ENCODE data around the gene DHRS3. TPM values are rescaled to one million over a fixed set of nuclear protein-coding genes. Genes with fewer than 3 reads are reported as not detected.

The DHRS3 gene
- total and polyA plus RNA-seq, 8 donors = 15.1 to 103 (median 58.2) TPM

DNA sequence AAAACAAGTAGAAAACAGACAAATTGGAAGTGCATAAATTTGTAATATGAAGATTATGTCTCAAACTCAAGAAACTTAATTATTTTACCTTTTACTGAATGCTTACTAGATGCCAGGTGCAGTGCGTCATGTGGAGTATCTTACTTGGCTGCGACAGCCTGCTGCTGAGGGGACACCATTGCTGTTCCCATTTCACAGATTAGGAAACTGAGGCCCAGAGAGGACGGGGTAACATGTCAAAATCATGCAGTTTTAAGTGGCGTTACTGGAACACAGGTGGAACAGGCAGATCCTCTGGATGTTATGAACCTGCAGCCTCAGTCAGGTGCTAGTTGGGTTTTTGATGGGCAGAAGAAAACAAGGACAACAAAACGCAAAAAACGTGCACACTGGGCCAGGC lies 7.3 kb upstream of the DHRS3 start:
- TF ChIP-seq POLR2AphosphoS5 (IDR thresholded peaks at IDR 0.05) = no peak
- TF ChIP-seq EP300 (IDR thresholded peaks at IDR 0.05) = no peak
- TF ChIP-seq, protein P1, sequence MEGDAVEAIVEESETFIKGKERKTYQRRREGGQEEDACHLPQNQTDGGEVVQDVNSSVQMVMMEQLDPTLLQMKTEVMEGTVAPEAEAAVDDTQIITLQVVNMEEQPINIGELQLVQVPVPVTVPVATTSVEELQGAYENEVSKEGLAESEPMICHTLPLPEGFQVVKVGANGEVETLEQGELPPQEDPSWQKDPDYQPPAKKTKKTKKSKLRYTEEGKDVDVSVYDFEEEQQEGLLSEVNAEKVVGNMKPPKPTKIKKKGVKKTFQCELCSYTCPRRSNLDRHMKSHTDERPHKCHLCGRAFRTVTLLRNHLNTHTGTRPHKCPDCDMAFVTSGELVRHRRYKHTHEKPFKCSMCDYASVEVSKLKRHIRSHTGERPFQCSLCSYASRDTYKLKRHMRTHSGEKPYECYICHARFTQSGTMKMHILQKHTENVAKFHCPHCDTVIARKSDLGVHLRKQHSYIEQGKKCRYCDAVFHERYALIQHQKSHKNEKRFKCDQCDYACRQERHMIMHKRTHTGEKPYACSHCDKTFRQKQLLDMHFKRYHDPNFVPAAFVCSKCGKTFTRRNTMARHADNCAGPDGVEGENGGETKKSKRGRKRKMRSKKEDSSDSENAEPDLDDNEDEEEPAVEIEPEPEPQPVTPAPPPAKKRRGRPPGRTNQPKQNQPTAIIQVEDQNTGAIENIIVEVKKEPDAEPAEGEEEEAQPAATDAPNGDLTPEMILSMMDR (IDR thresholded peaks at IDR 0.05) = no peak
- TF ChIP-seq POLR2A (IDR thresholded peaks at IDR 0.05) = no peak
- Histone ChIP-seq H3K4me3 (no peak overlapping the region), H3K9me3 (no peaks in the 10 kb centered on the region), H3K36me3 (no peaks in the 10 kb centered on the region), H3K27ac (no peak overlapping the region), H3K4me1 (peaks cover 21 to 40% (median 28%) of the 10 kb centered on the region in 4 donors), H3K27me3 (no peaks in the 10 kb centered on the region)
- 88 to 92% (median 90%) methylated on average over 6 of the region's 6 CpGs for WGBS, 5 donors
- intact Hi-C loops (cut with DNase I; ENCODE audit: low total_unique reads) = loop anchor here (10.0 kb wide), 1 partner anchor 310 kb away; no protein-coding TSS in a partner anchor
- no peak for DNase-seq

DNA sequence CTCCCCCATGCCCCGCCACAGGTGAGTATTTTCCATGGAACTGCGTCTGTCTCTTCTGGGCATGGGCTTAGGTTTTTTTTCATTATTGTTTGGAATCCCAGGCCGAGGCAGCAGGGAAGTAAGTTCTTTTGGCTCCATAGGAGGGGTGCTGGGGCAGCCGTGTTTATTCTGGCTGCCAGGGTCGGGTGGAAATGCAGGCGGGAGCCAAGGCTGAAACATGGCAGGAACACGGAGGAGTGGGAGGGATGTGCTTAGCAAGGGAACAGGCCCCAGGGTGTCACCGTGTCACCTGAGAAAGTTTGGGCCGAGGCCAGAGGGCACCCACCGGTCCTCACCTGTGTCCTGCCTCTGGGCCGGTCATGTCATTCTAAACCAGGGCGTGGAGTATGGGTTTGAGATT lies 4.5 kb upstream of the DHRS3 start:
- Histone ChIP-seq H3K36me3 (no peaks in the 10 kb centered on the region), H3K4me1 (peaks cover 31 to 58% (median 50%) of the 10 kb centered on the region in 4 donors), H3K27me3 (no peaks in the 10 kb centered on the region), H3K4me3 (no peak overlapping the region), H3K9me3 (no peaks in the 10 kb centered on the region), H3K27ac (peak overlapping the region; percentile 59 to 98 (median 75))
- 34 to 57% (median 35%) methylated on average over 12 of the region's 12 CpGs for WGBS, 5 donors
- peak in 1 of 2 donors; percentile 76 for DNase-seq
- intact Hi-C loops (cut with DNase I; ENCODE audit: low total_unique reads) = loop anchor here (10.0 kb wide), 1 partner anchor 308 kb away; no protein-coding TSS in a partner anchor
- TF ChIP-seq EP300 (IDR thresholded peaks at IDR 0.05) (no peak), POLR2AphosphoS5 (IDR thresholded peaks at IDR 0.05) (no peak), POLR2A (IDR thresholded peaks at IDR 0.05) (no peak)
- TF ChIP-seq, protein P1 (IDR thresholded peaks at IDR 0.05) = no peak

DNA sequence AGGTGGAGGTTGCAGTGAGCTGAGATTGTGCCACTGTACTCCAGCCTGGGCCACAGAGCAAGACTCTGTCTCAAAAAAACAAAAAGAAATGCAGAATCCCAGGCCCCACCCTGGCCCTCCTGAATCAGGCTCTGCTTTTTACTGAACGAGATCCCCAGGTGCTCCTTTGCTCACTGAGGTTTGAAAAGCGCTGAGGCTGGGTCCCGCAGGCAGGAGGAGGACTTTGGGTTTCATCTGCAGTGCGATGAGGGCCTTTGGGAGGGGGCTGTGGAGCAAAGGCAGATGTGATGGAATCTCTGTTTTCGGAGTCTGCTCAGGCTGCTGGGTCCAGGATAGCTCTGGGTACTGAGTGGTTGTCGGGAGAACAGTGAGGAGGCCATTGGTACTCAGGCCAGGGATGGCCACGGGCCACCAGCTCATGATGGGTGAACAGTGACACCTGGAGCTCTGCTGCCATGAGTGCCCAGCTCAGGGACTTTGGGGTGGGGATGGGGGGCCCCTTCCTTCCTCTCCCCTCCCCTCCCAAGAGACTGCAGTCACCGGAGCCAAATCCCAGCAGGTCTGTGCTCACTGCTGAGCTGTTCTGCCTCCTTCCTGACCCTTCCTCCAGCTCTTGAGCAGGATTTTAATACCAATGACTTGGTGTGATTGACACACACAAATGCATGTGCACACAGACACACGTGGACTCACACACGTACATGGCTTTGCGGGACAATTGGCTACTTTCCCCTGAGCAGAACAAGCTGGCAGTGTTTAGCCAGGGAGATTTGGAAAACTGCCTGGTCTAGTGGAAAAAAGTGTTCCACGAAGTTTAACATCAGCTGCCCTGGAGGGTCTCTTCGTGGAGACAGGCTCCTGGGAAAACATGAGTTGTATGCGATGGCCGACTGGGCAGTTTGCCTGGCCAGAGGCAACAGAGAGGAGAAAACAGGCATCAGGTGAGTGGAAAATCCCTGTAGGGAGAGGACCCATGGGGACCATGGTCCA lies 3.6 kb upstream of the DHRS3 start:
- peaks cover 0 to 6% (median 0%) of the 10 kb centered on the region in 3 donors for H3K27me3 ChIP-seq
- peak overlapping the region; percentile 59 to 98 (median 75) for H3K27ac ChIP-seq
- H3K9me3 ChIP-seq = no peaks in the 10 kb centered on the region
- H3K36me3 ChIP-seq = no peaks in the 10 kb centered on the region
- peaks cover 31 to 58% (median 54%) of the 10 kb centered on the region in 4 donors for H3K4me1 ChIP-seq
- WGBS, 5 donors = 50 to 63% (median 55%) methylated on average over 14 to 15 of the region's 15 CpGs
- DNase-seq = peak; percentile 57 to 77
- intact Hi-C loops (cut with DNase I; ENCODE audit: low total_unique reads) = loop anchor here (10.0 kb wide), 1 partner anchor 307 kb away; no protein-coding TSS in a partner anchor
- TF ChIP-seq POLR2A (IDR thresholded peaks at IDR 0.05) = no peak
- TF ChIP-seq POLR2AphosphoS5 (IDR thresholded peaks at IDR 0.05) = peak in 2 of 3 donors; percentile 9 to 94
- no peak overlapping the region for H3K4me3 ChIP-seq

DNA sequence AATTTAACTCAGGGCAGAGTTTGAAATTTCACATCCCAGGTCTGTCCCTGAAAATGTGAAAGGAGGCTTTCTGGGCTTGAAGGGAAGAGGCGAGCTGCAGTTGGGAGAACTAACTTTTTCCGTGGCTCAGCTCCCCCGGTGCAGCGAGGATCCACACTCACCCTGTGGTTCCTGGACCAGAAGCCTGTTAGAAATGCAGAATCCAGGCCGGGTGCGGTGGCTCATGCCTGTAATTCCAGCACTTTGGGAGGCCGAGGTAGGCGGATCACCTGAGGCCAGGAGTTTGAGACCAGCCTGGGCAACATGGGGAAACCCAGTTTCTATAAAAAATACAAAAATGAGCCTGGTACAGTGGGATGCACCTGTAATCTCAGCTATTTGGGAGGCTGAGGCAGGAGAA lies 2.9 kb upstream of the DHRS3 start:
- DNase-seq = no peak
- WGBS, 5 donors = 92 to 96% (median 95%) methylated on average over 2 to 8 of the region's 8 CpGs
- peaks cover 31 to 60% (median 58%) of the 10 kb centered on the region in 4 donors for H3K4me1 ChIP-seq
- H3K4me3 ChIP-seq = no peak overlapping the region
- H3K36me3 ChIP-seq = no peaks in the 10 kb centered on the region
- TF ChIP-seq POLR2AphosphoS5 (IDR thresholded peaks at IDR 0.05) = no peak
- no peak for TF ChIP-seq POLR2A (IDR thresholded peaks at IDR 0.05)
- TF ChIP-seq EP300 (IDR thresholded peaks at IDR 0.05) = no peak
- TF ChIP-seq, protein P1 (IDR thresholded peaks at IDR 0.05) = no peak
- intact Hi-C loops (cut with DNase I; ENCODE audit: low total_unique reads) = loop anchor here (10.0 kb wide), 1 partner anchor 306 kb away; no protein-coding TSS in a partner anchor
- H3K27ac ChIP-seq = peak overlapping the region in 3 of 5 donors; percentile 95 to 98 (median 98)
- H3K27me3 ChIP-seq = peaks cover 0 to 7% (median 0%) of the 10 kb centered on the region in 3 donors
- no peaks in the 10 kb centered on the region for H3K9me3 ChIP-seq
